Fibroblast of lung (primary cell): ENCODE measurements around the gene GAPVD1. TPM values are rescaled to one million over a fixed set of nuclear protein-coding genes. Genes with fewer than 3 reads are reported as not detected.
"Not testable (repeated sequence)": the region's sequence is repeated elsewhere in the genome, so short reads cannot be mapped to it uniquely, and the experiment has no call there.

ENCODE experiments used
- DNase-seq, 2 donors: peaks; one replicate each; pipeline versions ENCODE4 v3.0.0 to v3.0.0-alpha.2; 2010; ENCODE audit warnings: low read depth in 2 of 2
- H2AFZ ChIP-seq: 2 replicates; pipeline ENCODE4 v1.5.1; 2012; ENCODE audit warnings: low read length, control low read depth, inconsistent platforms
- H3K27ac ChIP-seq: 2 replicates; pipeline ENCODE4 v1.5.1; 2011; ENCODE audit warnings: low read length, control low read depth; ENCODE audit not compliant: insufficient read depth
- H3K27me3 ChIP-seq: 2 replicates; pipeline ENCODE4 v1.5.1; 2011; ENCODE audit warnings: mild to moderate bottlenecking, low read length; ENCODE audit not compliant: control insufficient read depth, insufficient read depth
- H3K36me3 ChIP-seq: 2 replicates; pipeline ENCODE4 v1.5.1; 2011; ENCODE audit warnings: low read length; ENCODE audit not compliant: control insufficient read depth, insufficient read depth
- H3K4me1 ChIP-seq: 2 replicates; pipeline ENCODE4 v1.5.1; 2011; ENCODE audit warnings: low read length; ENCODE audit not compliant: control insufficient read depth, insufficient read depth; ENCODE audit errors: extremely low read depth
- H3K4me2 ChIP-seq: 2 replicates; pipeline ENCODE4 v1.5.1; 2011; ENCODE audit warnings: low read length, control low read depth; ENCODE audit not compliant: insufficient read depth; ENCODE audit errors: extremely low read depth
- H3K4me3 ChIP-seq, 4 experiments: fragments of 200-600 bp in 1 of 4; sonication (generic) in 1 of 4; replicated peaks in 1 of 4; 2 replicates each; pipeline ENCODE4 v1.5.1; 2011 to 2016; ENCODE audit warnings: low read length in 4 of 4, low read depth in 3 of 4, mild to moderate bottlenecking in 3 of 4, control low read depth in 2 of 4, inconsistent platforms in 1 of 4, mixed read lengths in 1 of 4; ENCODE audit not compliant: insufficient read depth in 1 of 4; ENCODE audit errors: control extremely low read depth in 1 of 4
- H3K79me2 ChIP-seq: 2 replicates; pipeline ENCODE4 v1.5.1; 2012; ENCODE audit warnings: mild to moderate bottlenecking, low read length, inconsistent platforms; ENCODE audit not compliant: control insufficient read depth, insufficient read depth
- H3K9ac ChIP-seq: 2 replicates; pipeline ENCODE4 v1.5.1; 2011; ENCODE audit warnings: mild to moderate bottlenecking, low read length, control low read depth; ENCODE audit not compliant: insufficient read depth
- H3K9me3 ChIP-seq: 2 replicates; pipeline ENCODE4 v1.5.1; 2012; ENCODE audit warnings: low read depth, low read length; ENCODE audit not compliant: control insufficient read depth, insufficient read depth
- H4K20me1 ChIP-seq: 2 replicates; pipeline ENCODE4 v1.5.1; 2011; ENCODE audit warnings: low read length; ENCODE audit not compliant: control insufficient read depth, insufficient read depth; ENCODE audit errors: extremely low read depth
- EZH2 ChIP-seq: IDR thresholded peaks from 2 replicates; pipeline ENCODE4 v1.5.1; 2012; ENCODE audit warnings: low read length, control low read depth, mild to moderate bottlenecking; ENCODE audit errors: missing control alignments
- polyA plus RNA-seq, 2 donors: library from polyadenylated mRNA; depleted of rRNA in 1 of 2; stranded (reverse) in 1 of 2; unstranded in 1 of 2; fragments of >200 nt; gene quantifications; 2 replicates each; pipeline ENCODE4 v1.2.1, GENCODE V29; 2011 to 2012; ENCODE audit warnings: missing spikeins in 1 of 2
- total RNA-seq: library from RNA; depleted of rRNA; stranded (reverse); fragments of >200 nt; gene quantifications from 2 replicates; pipeline ENCODE4 v1.2.1, GENCODE V29; 2014
- TF ChIP-seq, protein P1 (sequence below), 2 donors: IDR thresholded peaks in 1 of 2; conservative IDR thresholded peaks in 1 of 2; 1 replicate in 1 of 2; 2 replicates in 1 of 2; pipeline ENCODE4 v1.5.1; 2011 to 2012; ENCODE audit warnings: low read length in 2 of 2, control low read depth in 1 of 2, inconsistent platforms in 1 of 2, low read depth in 1 of 2, mild to moderate bottlenecking in 1 of 2

The GAPVD1 gene
- total and polyA plus RNA-seq, 2 donors (not counting 1 experiment from before 2014, with no cell fraction given), result 23.0 to 72.3 TPM

DNA sequence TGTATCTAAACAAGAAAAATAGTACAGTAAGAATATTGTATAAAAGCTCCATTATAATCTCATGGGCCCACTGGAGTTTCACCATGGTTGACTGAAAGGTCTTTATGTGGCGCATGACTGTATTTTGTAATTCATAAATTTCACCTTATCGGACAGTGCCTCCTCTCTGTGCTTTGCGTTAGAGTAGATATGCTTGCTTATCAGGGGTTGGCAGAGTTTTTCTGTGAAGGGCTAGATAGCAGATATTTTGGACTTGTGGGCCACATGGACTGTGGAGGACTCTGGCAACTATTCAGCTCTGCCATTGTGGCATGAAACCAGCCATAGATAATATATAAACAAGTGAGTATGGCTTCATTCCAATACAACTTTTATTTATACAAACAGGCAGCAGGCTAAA is 23.2 kb downstream of the GAPVD1 start:
- no peak overlapping the region for H2AFZ ChIP-seq
- no peak for DNase-seq
- H3K36me3 ChIP-seq, result no peaks in the 10 kb centered on the region
- H3K27ac ChIP-seq, result no peak overlapping the region
- no peaks in the 10 kb centered on the region for H4K20me1 ChIP-seq
- no peak overlapping the region for H3K4me2 ChIP-seq
- H3K79me2 ChIP-seq, result peaks cover 48% of the 10 kb centered on the region
- no peak overlapping the region for H3K9ac ChIP-seq
- H3K4me1 ChIP-seq, result no peaks in the 10 kb centered on the region
- H3K9me3 ChIP-seq, result no peaks in the 10 kb centered on the region
- H3K27me3 ChIP-seq, result no peaks in the 10 kb centered on the region
- no peak for TF ChIP-seq EZH2
- TF ChIP-seq, protein P1, sequence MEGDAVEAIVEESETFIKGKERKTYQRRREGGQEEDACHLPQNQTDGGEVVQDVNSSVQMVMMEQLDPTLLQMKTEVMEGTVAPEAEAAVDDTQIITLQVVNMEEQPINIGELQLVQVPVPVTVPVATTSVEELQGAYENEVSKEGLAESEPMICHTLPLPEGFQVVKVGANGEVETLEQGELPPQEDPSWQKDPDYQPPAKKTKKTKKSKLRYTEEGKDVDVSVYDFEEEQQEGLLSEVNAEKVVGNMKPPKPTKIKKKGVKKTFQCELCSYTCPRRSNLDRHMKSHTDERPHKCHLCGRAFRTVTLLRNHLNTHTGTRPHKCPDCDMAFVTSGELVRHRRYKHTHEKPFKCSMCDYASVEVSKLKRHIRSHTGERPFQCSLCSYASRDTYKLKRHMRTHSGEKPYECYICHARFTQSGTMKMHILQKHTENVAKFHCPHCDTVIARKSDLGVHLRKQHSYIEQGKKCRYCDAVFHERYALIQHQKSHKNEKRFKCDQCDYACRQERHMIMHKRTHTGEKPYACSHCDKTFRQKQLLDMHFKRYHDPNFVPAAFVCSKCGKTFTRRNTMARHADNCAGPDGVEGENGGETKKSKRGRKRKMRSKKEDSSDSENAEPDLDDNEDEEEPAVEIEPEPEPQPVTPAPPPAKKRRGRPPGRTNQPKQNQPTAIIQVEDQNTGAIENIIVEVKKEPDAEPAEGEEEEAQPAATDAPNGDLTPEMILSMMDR (conservative IDR thresholded peaks at IDR 0.05 in 1 of 2, IDR thresholded peaks at IDR 0.05 in 1 of 2; ENCODE audit: low read depth in 1 of 2, low read length in 2 of 2), result no peak
- H3K4me3 ChIP-seq, result no peak overlapping the region

DNA sequence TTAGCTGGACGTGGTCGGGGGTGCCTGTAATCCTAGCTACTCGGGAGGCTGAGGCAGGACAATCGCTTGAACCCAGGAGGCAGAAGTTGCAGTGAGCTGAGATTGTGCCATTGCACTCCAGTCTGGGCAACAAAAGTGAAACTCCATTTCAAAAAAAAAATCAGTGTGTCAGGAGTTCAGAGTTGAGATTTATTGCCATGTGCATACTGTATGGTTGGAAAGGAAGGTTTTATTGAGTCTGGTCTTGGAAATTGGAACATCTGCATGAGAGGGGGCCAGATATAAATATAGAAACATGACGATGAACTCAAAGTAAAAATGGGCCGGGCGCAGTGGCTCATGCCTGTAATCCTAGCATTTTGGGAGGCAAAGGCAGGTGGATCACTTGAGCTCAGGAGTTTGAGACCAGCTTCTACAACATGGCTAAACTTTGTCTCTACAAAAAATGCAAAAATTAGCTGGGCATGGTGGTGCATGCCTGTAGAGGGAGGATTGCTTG is 25.4 kb downstream of the GAPVD1 start:
- not testable (repeated sequence) for H3K9ac ChIP-seq, H3K4me2 ChIP-seq, H4K20me1 ChIP-seq, H3K9me3 ChIP-seq, DNase-seq, H3K36me3 ChIP-seq, H2AFZ ChIP-seq, H3K27me3 ChIP-seq, H3K27ac ChIP-seq, H3K4me3 ChIP-seq, H3K4me1 ChIP-seq
- peaks cover 38% of the 10 kb centered on the region for H3K79me2 ChIP-seq

DNA sequence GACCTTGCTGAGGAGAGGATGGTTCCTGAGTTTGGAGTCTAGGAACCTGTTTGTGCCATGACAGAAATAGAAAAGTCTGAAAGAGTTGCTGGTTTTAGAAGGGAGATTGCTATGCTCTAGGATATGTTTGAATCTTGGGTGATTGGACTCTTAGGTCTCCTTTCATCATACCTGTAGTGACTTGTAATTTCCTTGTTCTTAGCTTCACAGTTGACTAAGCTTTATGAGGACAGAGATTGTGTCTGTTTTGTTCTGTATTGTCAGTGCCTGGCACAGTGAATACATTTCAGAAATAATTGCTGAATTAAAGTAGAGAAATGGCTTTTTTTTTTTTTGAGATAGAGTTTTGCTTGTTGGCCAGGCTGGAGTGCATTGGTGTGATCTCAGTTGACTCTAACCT is 31.5 kb downstream of the GAPVD1 start:
- Histone ChIP-seq H3K36me3 (no peaks in the 10 kb centered on the region), H3K4me3 (no peak overlapping the region), H3K9ac (no peak overlapping the region), H3K4me1 (no peaks in the 10 kb centered on the region), H4K20me1 (no peaks in the 10 kb centered on the region), H3K27me3 (no peaks in the 10 kb centered on the region), H3K4me2 (no peak overlapping the region), H3K27ac (no peak overlapping the region), H3K79me2 (peaks cover 19% of the 10 kb centered on the region), H2AFZ (no peak overlapping the region), H3K9me3 (no peaks in the 10 kb centered on the region)
- TF ChIP-seq, protein P1 (conservative IDR thresholded peaks at IDR 0.05 in 1 of 2, IDR thresholded peaks at IDR 0.05 in 1 of 2; ENCODE audit: low read depth in 1 of 2, low read length in 2 of 2), result no peak
- no peak for TF ChIP-seq EZH2
- DNase-seq, result no peak
